ENCODE results near the gene GNG5.

The GNG5 gene
- total RNA-seq = 10.1 to 18.0 (median 13.7) reads per million in 3 donors

DNA sequence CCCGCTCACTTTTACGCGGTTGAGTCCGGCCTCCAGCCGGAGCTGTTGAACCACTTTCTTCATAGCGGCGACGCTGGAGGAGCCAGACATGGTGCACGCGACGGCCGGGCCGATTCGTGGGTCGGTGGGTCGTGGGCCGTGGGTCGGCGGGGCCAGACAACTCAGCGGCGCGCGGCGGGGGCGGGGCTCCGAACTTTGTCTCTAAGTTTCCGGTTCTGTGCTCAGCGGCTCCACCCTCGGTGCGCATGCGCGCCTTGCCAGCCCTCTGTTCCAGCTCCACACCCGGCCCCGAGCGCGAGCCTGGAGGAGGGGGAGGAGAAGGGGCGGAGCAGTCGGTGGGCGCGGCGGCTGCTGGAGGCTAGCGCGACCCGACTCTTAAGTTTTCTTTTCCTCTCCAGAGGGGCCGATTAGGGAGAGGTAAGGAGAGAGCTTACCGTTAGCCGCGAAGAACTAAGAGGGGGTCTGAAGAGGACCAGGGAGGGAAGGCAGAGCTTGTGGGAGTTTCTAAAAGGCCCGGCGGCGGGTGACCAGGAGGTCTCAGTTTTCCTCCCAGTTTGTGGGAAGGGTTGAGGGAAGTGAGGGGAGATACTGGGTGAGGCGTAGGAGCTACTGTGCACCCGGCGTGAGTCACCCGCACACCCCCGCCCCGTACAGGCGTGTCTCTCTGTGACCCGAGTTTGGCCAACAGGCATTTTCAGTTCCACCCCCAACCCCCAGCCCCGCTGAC, at the start of gene GNG5, which contains the start of gene SPATA1:
Gene GNG5, minus strand, starts transcription at position 580 of the 727 bp plus-strand sequence. Its CDS starts 490 bp downstream, at position 90.
Gene SPATA1, plus strand, starts transcription at position 385 of the 727 bp plus-strand sequence. CDS start 9,974 bp downstream, outside the sequence.
- DNase-seq = peak; percentile 94 to 96 (median 95)
- Histone ChIP-seq H3K4me3 (ENCODE audit: insufficient read depth, low read depth, low read length, poor library complexity, severe bottlenecking) (peak within 1 kb of the TSS; percentile 80), H3K36me3 (ENCODE audit: control insufficient read depth, insufficient read depth, low read length) (no peaks in the 10 kb centered on the region), H3K27ac (ENCODE audit: insufficient read depth, low read length, poor library complexity, severe bottlenecking) (peak within 1 kb of the TSS; percentile 78), H3K4me1 (ENCODE audit: control insufficient read depth, insufficient read depth, low read length, poor library complexity, severe bottlenecking) (peaks cover 20% of the 10 kb centered on the region), H3K27me3 (replicated peaks; ENCODE audit: control insufficient read depth, insufficient read depth, low read length, poor library complexity, severe bottlenecking) (no peaks in the 10 kb centered on the region), H3K9me3 (ENCODE audit: control insufficient read depth, low read length) (no peaks in the 10 kb centered on the region)

DNA sequence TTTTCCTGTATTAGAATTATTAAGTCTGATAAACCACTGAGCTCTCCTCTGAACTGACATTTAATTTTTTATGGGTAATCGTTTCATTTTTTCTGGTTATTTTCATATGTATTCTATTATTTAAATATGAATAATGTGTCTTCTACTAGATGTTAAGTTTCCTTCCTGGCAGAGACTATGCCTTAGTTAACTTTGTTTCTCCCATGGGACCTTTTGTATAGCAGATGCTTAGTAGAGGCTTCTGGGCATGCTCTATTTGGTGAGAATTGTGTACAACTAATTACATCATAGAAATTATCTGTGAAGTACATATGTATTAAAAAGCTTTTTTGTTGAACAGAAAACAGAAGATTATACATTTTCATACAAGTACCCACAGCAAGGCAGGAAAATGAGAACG, 44.4 kb upstream of the GNG5 start:
- no peak for DNase-seq
- Histone ChIP-seq H3K36me3 (ENCODE audit: control insufficient read depth, insufficient read depth, low read length) (peaks cover 8% of the 10 kb centered on the region), H3K27me3 (replicated peaks; ENCODE audit: control insufficient read depth, insufficient read depth, low read length, poor library complexity, severe bottlenecking) (no peaks in the 10 kb centered on the region), H3K9me3 (ENCODE audit: control insufficient read depth, low read length) (no peaks in the 10 kb centered on the region), H3K4me1 (ENCODE audit: control insufficient read depth, insufficient read depth, low read length, poor library complexity, severe bottlenecking) (no peaks in the 10 kb centered on the region), H3K27ac (ENCODE audit: insufficient read depth, low read length, poor library complexity, severe bottlenecking) (no peak overlapping the region), H3K4me3 (ENCODE audit: insufficient read depth, low read depth, low read length, poor library complexity, severe bottlenecking) (no peak overlapping the region)

DNA sequence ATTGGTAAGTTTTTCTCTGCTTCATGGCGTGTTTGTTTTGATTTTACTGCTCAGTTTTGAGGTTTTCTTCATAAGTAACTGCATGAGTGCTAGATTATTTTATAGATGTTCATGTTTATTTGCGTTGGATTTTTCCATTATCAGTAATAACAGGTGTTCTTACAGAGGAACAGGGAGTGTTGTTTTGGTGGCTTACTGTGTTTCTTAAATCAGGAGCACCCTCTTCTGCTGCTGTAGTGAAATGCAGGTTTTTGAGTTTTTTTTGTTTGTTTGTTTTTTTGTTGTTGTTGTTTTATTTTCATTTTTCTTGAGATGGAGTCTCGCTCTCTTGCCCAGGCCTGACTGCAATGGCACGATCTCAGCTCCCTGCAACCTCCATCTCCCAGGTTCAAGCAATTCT, 35.3 kb upstream of the GNG5 start:
- Histone ChIP-seq H3K27ac (ENCODE audit: insufficient read depth, low read length, poor library complexity, severe bottlenecking) (no peak overlapping the region), H3K27me3 (replicated peaks; ENCODE audit: control insufficient read depth, insufficient read depth, low read length, poor library complexity, severe bottlenecking) (no peaks in the 10 kb centered on the region), H3K9me3 (ENCODE audit: control insufficient read depth, low read length) (no peaks in the 10 kb centered on the region), H3K36me3 (ENCODE audit: control insufficient read depth, insufficient read depth, low read length) (no peaks in the 10 kb centered on the region), H3K4me3 (ENCODE audit: insufficient read depth, low read depth, low read length, poor library complexity, severe bottlenecking) (no peak overlapping the region), H3K4me1 (ENCODE audit: control insufficient read depth, insufficient read depth, low read length, poor library complexity, severe bottlenecking) (no peaks in the 10 kb centered on the region)
- DNase-seq = no peak

DNA sequence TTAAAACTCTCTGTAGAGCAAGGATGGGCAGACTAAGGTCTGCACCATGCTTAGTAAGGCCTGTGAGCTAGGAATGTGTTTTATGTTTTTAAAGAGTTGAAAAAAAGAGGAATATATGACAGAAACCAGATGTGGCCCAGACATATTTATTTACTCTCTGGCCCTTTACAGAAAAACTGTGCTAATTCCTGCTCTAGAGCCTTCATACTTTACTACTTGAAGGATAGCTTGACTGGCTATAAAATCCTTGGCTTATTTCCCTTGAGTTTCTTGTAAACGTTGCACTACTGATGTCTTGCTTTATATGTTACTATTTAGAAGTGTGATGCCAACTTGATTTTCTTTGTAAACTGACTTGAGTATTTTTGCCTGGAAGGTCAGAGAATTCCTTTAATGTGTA, 34.4 kb upstream of the GNG5 start:
- H3K4me1 ChIP-seq (ENCODE audit: control insufficient read depth, insufficient read depth, low read length, poor library complexity, severe bottlenecking) = no peaks in the 10 kb centered on the region
- DNase-seq = no peak
- no peaks in the 10 kb centered on the region for H3K9me3 ChIP-seq (ENCODE audit: control insufficient read depth, low read length)
- no peaks in the 10 kb centered on the region for H3K27me3 ChIP-seq (replicated peaks; ENCODE audit: control insufficient read depth, insufficient read depth, low read length, poor library complexity, severe bottlenecking)
- no peaks in the 10 kb centered on the region for H3K36me3 ChIP-seq (ENCODE audit: control insufficient read depth, insufficient read depth, low read length)
- H3K4me3 ChIP-seq (ENCODE audit: insufficient read depth, low read depth, low read length, poor library complexity, severe bottlenecking) = no peak overlapping the region
- H3K27ac ChIP-seq (ENCODE audit: insufficient read depth, low read length, poor library complexity, severe bottlenecking) = no peak overlapping the region

DNA sequence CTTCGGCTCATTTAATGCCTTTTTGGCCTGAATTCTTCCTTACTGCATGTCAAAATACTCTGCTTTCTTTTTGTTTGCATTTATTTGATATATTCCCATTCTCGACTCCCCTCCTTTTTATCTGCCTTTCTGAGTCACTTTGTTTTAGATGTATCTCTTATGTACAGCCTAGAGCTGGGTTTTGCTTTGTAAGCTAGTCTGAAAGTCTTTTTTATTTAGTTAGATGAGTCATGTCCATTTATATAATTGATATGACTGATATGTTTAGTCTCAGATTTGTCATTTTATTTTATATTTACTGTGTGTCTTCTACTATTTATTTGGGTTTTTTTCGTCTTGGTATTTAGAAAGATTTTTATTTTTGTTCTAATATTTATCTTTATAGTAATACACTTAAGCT, 33.6 kb upstream of the GNG5 start:
- Histone ChIP-seq H3K4me1 (ENCODE audit: control insufficient read depth, insufficient read depth, low read length, poor library complexity, severe bottlenecking) (no peaks in the 10 kb centered on the region), H3K27me3 (replicated peaks; ENCODE audit: control insufficient read depth, insufficient read depth, low read length, poor library complexity, severe bottlenecking) (no peaks in the 10 kb centered on the region), H3K4me3 (ENCODE audit: insufficient read depth, low read depth, low read length, poor library complexity, severe bottlenecking) (no peak overlapping the region), H3K9me3 (ENCODE audit: control insufficient read depth, low read length) (no peaks in the 10 kb centered on the region), H3K27ac (ENCODE audit: insufficient read depth, low read length, poor library complexity, severe bottlenecking) (no peak overlapping the region), H3K36me3 (ENCODE audit: control insufficient read depth, insufficient read depth, low read length) (no peaks in the 10 kb centered on the region)
- no peak for DNase-seq

DNA sequence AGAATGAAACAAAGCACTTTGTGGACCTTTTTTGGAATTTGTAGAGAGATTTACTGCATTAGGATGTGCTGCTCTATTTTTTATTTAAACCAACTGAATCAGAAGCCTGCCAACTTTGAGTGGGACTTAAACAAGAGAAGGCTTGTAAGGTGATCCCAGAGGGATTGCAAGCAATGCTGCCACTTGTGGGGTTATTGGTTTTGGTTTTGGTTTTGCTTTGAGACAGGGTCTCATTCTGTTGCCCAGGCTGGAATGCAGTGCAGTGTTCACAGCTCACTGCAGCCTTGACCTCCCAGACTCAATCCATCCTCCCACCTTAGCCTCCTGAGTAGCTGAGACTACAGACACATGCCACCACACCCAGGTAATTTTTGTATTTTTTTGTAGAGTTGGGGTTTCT, 32.2 kb upstream of the GNG5 start:
- H3K4me3 ChIP-seq (ENCODE audit: insufficient read depth, low read depth, low read length, poor library complexity, severe bottlenecking) = no peak overlapping the region
- H3K36me3 ChIP-seq (ENCODE audit: control insufficient read depth, insufficient read depth, low read length) = no peaks in the 10 kb centered on the region
- H3K27me3 ChIP-seq (replicated peaks; ENCODE audit: control insufficient read depth, insufficient read depth, low read length, poor library complexity, severe bottlenecking) = no peaks in the 10 kb centered on the region
- no peak overlapping the region for H3K27ac ChIP-seq (ENCODE audit: insufficient read depth, low read length, poor library complexity, severe bottlenecking)
- H3K4me1 ChIP-seq (ENCODE audit: control insufficient read depth, insufficient read depth, low read length, poor library complexity, severe bottlenecking) = no peaks in the 10 kb centered on the region
- H3K9me3 ChIP-seq (ENCODE audit: control insufficient read depth, low read length) = no peaks in the 10 kb centered on the region
- DNase-seq = no peak

DNA sequence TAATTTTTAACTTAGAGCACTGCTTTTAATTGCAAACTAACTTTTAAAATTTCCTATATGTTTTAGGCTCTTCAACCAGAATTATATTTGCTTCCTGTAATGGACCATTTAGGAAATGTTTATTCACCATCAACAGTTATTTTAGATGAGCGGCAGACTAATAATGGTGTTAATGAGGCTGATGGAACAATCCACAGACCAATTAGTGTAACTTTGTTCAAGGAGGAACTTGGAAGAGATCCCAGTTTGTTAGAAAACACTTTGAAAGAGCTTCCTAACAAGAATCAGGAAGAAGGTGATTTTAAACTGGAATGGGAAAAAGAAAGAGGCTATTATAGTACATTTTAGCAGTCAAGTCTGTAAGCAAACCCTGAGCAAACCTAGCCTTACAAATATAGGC, 19.4 kb upstream of the GNG5 start:
- Histone ChIP-seq H3K9me3 (ENCODE audit: control insufficient read depth, low read length) (no peaks in the 10 kb centered on the region), H3K4me3 (ENCODE audit: insufficient read depth, low read depth, low read length, poor library complexity, severe bottlenecking) (no peak overlapping the region), H3K4me1 (ENCODE audit: control insufficient read depth, insufficient read depth, low read length, poor library complexity, severe bottlenecking) (no peaks in the 10 kb centered on the region), H3K36me3 (ENCODE audit: control insufficient read depth, insufficient read depth, low read length) (peaks cover 4% of the 10 kb centered on the region), H3K27ac (ENCODE audit: insufficient read depth, low read length, poor library complexity, severe bottlenecking) (no peak overlapping the region), H3K27me3 (replicated peaks; ENCODE audit: control insufficient read depth, insufficient read depth, low read length, poor library complexity, severe bottlenecking) (no peaks in the 10 kb centered on the region)
- DNase-seq = no peak

DNA sequence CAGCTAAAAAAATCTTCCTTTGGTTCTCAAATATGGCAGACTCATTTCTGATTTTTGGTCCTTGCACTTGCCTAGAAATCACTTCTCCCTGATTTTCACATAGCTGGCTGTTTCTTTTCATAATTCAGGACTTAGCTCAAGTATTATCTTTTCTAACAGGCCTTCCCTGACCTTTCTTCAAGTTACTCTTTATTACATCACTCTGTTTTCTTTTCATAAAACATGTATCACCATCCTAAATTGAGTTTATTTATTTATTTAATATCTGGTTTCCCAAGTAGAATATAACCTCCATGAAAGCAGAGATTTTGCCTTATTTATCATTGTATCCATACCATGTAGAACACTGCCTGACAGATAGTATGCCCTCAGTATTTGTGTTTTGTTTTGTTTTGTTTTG, 18.2 kb upstream of the GNG5 start:
- H3K27me3 ChIP-seq (replicated peaks; ENCODE audit: control insufficient read depth, insufficient read depth, low read length, poor library complexity, severe bottlenecking) = no peaks in the 10 kb centered on the region
- no peak overlapping the region for H3K27ac ChIP-seq (ENCODE audit: insufficient read depth, low read length, poor library complexity, severe bottlenecking)
- no peaks in the 10 kb centered on the region for H3K9me3 ChIP-seq (ENCODE audit: control insufficient read depth, low read length)
- no peaks in the 10 kb centered on the region for H3K4me1 ChIP-seq (ENCODE audit: control insufficient read depth, insufficient read depth, low read length, poor library complexity, severe bottlenecking)
- H3K36me3 ChIP-seq (ENCODE audit: control insufficient read depth, insufficient read depth, low read length) = peaks cover 4% of the 10 kb centered on the region
- DNase-seq = no peak
- no peak overlapping the region for H3K4me3 ChIP-seq (ENCODE audit: insufficient read depth, low read depth, low read length, poor library complexity, severe bottlenecking)

DNA sequence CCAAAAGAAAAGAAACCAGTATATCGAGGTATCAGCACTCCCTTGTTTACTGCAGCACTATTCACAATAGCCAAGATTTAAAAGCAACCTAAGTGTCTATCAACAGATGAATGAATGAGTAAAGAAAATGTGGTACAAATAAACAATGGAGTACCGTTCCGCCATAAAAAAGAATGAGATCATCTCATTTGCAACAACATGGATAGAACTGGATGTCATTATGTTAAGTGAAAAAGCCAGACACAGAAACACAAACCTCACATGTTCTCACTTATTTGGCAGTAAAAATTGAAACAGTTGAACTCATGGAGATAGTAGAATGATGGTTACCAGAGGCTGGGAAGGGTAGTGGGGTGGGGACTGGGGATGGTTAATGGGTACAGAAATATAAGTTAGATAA, 4.3 kb upstream of the GNG5 start:
- DNase-seq = no peak
- Histone ChIP-seq H3K4me1 (ENCODE audit: control insufficient read depth, insufficient read depth, low read length, poor library complexity, severe bottlenecking) (no peaks in the 10 kb centered on the region), H3K36me3 (ENCODE audit: control insufficient read depth, insufficient read depth, low read length) (no peaks in the 10 kb centered on the region), H3K9me3 (ENCODE audit: control insufficient read depth, low read length) (no peaks in the 10 kb centered on the region), H3K4me3 (ENCODE audit: insufficient read depth, low read depth, low read length, poor library complexity, severe bottlenecking) (no peak overlapping the region), H3K27ac (ENCODE audit: insufficient read depth, low read length, poor library complexity, severe bottlenecking) (no peak overlapping the region), H3K27me3 (replicated peaks; ENCODE audit: control insufficient read depth, insufficient read depth, low read length, poor library complexity, severe bottlenecking) (no peaks in the 10 kb centered on the region)

DNA sequence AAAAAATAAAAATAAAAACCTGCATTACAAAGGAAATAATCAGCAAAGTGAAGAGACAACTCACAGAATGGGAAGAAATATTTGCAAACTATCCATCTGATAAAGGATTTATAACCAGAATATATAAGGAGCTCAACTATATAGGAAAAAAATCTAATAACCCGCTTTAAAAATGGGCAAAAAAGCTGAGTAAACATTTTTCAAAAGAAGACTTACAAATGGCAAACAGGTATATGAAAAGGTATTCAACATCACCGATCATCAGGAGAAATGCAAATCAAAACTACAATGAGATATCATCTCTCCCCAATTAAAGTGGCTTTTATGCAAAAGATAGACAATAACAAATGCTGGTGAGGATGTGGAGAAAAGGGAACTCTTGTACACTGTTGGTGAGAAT, 3.8 kb upstream of the GNG5 start:
- peaks cover 2% of the 10 kb centered on the region for H3K4me1 ChIP-seq (ENCODE audit: control insufficient read depth, insufficient read depth, low read length, poor library complexity, severe bottlenecking)
- DNase-seq = no peak
- no peaks in the 10 kb centered on the region for H3K27me3 ChIP-seq (replicated peaks; ENCODE audit: control insufficient read depth, insufficient read depth, low read length, poor library complexity, severe bottlenecking)
- H3K27ac ChIP-seq (ENCODE audit: insufficient read depth, low read length, poor library complexity, severe bottlenecking) = no peak overlapping the region
- no peak overlapping the region for H3K4me3 ChIP-seq (ENCODE audit: insufficient read depth, low read depth, low read length, poor library complexity, severe bottlenecking)
- no peaks in the 10 kb centered on the region for H3K9me3 ChIP-seq (ENCODE audit: control insufficient read depth, low read length)
- no peaks in the 10 kb centered on the region for H3K36me3 ChIP-seq (ENCODE audit: control insufficient read depth, insufficient read depth, low read length)
